HG03039 (cell line): ENCODE results near the gene AKAP13.

Experiments used
- ATAC-seq: cut with Tn5 transposase; IDR thresholded peaks from one replicate; pipeline ENCODE4 v1.9.1; 2021; ENCODE audit warnings: mild to moderate bottlenecking, moderate library complexity; ENCODE audit not compliant: unreplicated experiment

Gene AKAP13

GRCh38 chr15:85609492-85609891, 229.1 kb downstream of the AKAP13 start:
- no peak for ATAC-seq

GRCh38 chr15:85611361-85611760, 231.0 kb downstream of the AKAP13 start:
- ATAC-seq, result no peak

GRCh38 chr15:85614059-85614458, 233.7 kb downstream of the AKAP13 start:
- ATAC-seq, result no peak

GRCh38 chr15:85615930-85616329, 235.5 kb downstream of the AKAP13 start:
- no peak for ATAC-seq

- no peak for ATAC-seq
Measured at GRCh38 chr15:85616549-85617110, 236.2 kb downstream of the AKAP13 start.

GRCh38 chr15:85618228-85618505, 237.8 kb downstream of the AKAP13 start:
- ATAC-seq, result no peak

- ATAC-seq, result peak; percentile 44
Measured at GRCh38 chr15:85618956-85619491, 238.6 kb downstream of the AKAP13 start.

DNA sequence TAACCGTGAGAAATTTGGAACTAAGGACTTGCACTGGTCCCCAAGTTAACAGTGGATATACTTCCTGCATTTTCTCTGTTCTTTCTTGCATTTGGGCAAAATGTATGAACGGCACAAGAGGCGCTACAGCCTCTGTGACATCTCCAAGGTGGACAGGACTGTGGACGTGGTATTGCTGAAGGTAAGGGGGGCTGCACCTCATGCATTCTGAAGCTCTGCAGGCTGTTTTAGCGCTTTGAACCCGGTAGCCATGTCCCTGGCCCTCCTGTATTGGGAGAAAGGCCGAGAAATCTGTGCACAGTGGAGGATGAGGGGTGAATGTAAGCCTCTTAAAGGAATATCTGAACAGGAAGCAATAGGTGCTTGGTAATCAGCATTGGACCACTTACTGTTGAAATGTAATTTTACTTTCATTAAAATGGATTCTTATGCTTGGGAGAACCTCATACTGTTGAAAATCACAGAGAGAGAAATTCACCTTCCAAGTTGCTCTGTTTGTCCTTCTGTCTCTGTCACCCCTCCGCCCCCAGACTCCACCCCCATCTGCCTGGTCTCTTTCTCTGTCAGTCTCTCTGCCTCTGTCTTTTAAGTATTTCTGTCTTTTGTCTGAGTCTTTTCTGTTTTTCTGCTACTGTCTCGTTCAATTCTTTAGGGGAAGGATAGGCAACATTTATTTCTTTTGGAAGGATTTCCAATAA, 239.7 kb downstream of the AKAP13 start:
- ATAC-seq, result no peak

DNA sequence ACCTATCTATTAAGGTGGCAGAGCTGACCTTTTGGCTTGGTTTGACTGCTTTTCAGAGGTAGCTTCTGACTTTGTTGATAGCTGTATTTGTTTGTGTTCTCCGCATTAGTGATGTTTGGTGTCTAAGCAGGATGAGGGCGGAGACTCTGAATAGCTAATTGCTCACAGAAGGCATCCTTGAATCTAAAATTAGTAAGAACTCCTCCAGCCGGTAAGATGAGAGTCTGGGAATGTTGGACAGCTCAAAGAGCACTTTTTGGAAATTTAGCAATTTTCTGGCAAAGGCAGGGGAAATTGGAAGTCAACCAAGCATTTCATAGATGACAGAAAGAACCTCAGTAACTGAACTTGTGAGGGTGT, 240.3 kb downstream of the AKAP13 start:
- ATAC-seq, result no peak

DNA sequence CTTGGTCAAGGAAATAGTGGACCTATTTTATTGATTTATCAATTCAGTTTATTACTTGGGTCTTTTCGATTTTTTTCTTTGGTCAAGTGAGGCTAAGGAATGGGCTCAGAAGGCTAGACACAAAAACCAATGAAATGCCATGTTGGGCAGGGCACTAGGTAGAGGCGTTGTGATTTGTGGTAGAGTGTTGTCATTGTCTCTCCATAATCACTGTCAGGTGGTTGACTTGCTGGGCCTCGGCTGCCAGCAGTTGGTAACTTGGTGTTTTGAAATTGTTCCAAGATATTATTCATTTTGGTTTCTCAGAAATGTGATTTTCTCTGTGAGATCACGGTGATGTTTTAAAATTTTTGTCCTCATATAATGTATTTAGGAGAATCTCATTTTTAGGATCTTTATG, 240.7 kb downstream of the AKAP13 start:
- no peak for ATAC-seq

DNA sequence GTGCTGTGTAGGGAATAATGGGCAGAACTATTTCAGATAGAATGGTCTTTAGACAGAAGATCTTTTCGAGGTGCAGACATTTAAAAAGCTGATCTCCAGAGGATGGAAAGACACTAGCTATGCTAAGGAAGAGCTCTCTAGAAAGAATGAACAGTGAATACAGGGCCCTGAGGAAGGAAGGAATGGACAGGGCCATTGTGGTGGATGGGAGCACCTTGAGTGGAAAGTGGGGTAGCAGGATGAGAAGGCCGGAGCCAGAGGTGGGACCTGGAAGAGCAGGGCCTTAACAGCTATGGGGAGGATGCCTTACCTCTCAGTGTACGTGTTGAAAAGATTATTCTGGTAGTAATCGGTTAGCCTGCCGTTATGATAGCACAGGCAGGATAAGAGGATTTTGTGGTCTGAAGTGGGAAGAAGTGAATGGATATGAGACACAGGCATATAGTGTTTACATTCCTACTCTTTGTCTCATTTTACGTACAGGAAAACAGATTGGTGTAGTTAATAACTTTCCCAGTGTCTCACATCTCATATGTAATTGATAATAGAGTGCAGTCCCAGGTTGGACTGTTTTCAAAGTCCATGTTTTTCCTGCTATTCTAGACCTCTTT, 241.9 kb downstream of the AKAP13 start:
- ATAC-seq, result no peak

- ATAC-seq, result no peak
Measured at GRCh38 chr15:85623315-85624049, 243.1 kb downstream of the AKAP13 start.

- ATAC-seq, result no peak
Measured at GRCh38 chr15:85624291-85624801, 243.9 kb downstream of the AKAP13 start.

DNA sequence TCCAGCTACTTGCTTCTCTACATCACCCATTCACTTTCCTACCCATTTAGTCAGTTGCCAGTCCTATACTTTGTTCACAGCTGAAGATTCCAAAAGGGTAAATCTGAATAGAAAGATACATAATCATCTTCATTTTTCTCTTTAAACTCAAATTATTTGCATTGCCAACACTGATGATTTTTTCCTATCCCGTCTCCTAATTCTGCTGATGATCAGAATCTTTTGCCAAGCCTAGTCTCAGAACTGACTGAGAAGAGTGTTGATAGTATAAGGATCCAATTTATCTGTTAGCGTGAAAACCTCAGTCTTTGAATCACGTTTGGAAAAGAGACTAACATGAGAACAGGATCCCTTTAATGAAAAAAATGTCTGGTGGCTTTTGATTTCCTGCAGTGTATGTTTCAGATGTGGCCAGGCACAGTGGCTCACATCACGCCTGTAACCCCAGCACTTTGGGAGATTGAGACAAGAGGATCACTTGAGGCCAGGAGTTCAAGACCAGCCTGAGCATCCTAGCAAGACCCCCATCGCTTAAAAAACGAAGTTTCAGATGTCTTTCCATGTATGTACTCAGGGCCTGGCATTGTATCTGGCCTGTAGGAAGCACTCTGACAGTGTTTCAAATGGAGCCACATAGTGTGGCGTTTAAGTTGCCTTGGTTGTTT, 244.9 kb downstream of the AKAP13 start:
- no peak for ATAC-seq

DNA sequence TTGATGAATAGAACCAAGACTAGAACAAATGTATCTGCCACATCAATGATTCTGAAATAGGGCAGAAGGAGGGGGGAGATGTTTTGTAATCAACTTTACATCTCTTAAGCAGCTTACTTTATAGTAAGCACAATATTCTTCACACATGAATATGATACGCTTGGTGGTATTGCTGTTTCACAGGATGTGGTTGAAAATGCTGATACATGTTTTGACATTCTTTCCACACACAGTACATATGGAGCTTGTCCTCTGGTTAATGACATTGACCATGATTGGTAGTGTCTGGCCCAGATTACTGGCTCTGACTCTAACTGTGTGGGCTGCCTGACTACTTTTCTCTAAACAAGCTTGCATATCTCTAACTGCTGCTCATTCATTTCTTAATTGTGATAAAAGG, 245.5 kb downstream of the AKAP13 start:
- ATAC-seq, result peak; percentile 60

GRCh38 chr15:85627213-85627935, 247.0 kb downstream of the AKAP13 start:
- no peak for ATAC-seq

DNA sequence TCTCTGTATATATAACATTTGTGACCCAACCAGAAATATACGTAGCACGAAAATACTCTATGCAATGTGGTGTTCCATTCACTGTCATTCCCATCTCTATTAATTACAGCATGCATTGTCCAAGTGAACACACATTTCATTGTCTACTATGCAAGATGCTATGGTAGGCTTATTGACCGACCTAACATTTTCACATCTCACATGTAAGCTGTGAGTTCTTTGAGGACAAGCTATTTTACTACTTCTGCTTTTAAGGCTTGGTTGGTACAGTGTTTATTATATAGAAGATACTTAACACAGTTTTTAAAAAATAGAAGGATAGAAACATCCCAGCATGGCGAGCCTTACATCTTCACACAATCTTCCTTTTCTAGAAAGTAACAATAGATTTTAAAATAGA, 249.9 kb downstream of the AKAP13 start:
- no peak for ATAC-seq

GRCh38 chr15:85631018-85631417, 250.6 kb downstream of the AKAP13 start:
- no peak for ATAC-seq

DNA sequence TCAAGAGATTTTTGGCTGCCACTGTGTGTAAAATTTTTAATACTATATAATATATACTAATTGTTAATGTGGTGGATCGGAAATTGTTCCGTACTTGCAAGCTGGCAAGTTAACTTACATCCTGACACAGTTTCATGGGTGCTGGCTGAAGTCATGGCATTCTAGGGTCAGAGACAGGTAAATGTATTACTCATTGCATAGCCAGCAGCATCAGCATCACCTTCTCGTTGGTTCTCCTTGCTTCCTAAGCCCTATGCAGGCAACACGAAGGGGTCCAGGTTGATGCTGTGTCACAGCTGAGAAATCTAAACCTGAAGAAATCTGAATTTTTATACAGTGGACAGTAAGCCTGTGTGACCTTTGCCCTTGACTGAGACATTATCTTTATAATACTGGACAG, 251.6 kb downstream of the AKAP13 start:
- ATAC-seq, result no peak

DNA sequence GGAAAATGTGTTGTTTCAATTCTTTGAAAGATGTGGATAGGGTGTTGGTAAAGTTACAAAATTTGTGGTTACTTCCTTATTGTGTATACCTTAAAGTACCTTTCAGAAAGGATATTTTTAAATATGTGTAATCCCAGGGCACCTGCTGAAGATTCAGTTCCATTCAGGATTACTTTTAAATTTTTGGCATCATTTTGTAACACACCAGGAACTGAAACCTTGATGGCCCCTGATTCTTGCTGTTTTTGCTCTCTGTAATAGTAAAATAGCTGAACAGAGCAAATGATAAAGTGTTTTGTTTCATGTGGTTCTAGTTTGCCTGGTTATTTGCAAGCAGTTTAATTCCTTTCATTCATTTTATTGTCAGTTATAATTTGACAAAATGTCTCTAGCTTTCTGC, 253.5 kb downstream of the AKAP13 start:
- ATAC-seq, result no peak
